ENCODE measurements around the gene ZNF791. TPM values are rescaled to one million over a fixed set of nuclear protein-coding genes. Genes with fewer than 3 reads are reported as not detected.

The ZNF791 gene
- total and polyA plus RNA-seq, 2 experiments from 2014 or later: 12.2 to 15.3 TPM

DNA sequence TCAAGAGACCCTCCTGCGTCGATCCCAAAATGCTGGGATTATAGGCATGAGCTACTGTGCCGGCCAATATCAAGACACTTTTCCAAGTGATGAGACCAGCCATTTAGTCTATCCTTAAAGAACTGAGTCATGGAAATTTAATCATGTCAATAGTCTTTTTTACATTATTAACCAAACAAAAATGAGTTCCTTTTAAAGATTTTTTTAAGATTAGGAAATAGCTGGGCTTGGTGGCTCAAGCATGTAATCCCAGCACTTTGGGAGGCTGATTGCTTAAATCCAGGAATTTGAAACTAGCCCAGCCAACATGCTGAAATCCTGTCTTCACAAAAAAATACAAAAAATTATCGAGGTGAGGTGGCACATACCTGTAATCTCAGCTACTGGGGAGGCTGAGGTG lies 42.8 kb upstream of the ZNF791 start:
- H3K36me3 Mint-ChIP-seq (ENCODE audit: low read depth): no peaks in the 10 kb centered on the region; the same call in 2 of the 3 replicates
- no peak for TF ChIP-seq NANOG (IDR thresholded peaks at IDR 0.05; ENCODE audit: borderline replicate concordance)
- TF ChIP-seq ZNF331 (CRISPR knock-in tag; IDR thresholded peaks at IDR 0.05; ENCODE audit: low read depth): no peak
- no peak for TF ChIP-seq EZH2phosphoT487 (IDR thresholded peaks at IDR 0.05; ENCODE audit: unreplicated experiment)
- TF ChIP-seq CTCF (conservative IDR thresholded peaks at IDR 0.05; ENCODE audit: low read depth in 2 of 2): no peak
- no peak for TF ChIP-seq ZNF462 (CRISPR knock-in tag; IDR thresholded peaks at IDR 0.05)
- TF ChIP-seq POLR2AphosphoS5 (IDR thresholded peaks at IDR 0.05; ENCODE audit: low read depth): no peak
- no peak for TF ChIP-seq JUNB (IDR thresholded peaks at IDR 0.05; ENCODE audit: unreplicated experiment)
- Histone ChIP-seq H3K79me2 (replicated peaks; ENCODE audit: insufficient read depth) (no peaks in the 10 kb centered on the region), H2AFZ (no peak overlapping the region), H3K9me2 (ENCODE audit: insufficient read depth) (no peaks in the 10 kb centered on the region), H4K20me1 (replicated peaks; ENCODE audit: insufficient read depth) (no peaks in the 10 kb centered on the region), H3K4me3 (no peak overlapping the region), H3K4me1 (ENCODE audit: insufficient read depth) (peaks cover 7% of the 10 kb centered on the region; the same call in 1 of the 2 replicates), H3K27ac (ENCODE audit: low read depth) (no peak overlapping the region), H3K27me3 (ENCODE audit: insufficient read depth) (no peaks in the 10 kb centered on the region), H3K4me2 (no peak overlapping the region), H3F3A (replicated peaks; ENCODE audit: low read depth) (no peaks in the 10 kb centered on the region), H3K36me3 (ENCODE audit: insufficient read depth) (no peaks in the 10 kb centered on the region; the same call in 1 of the 2 replicates)
- H3K4me1 Mint-ChIP-seq: peaks cover 10% of the 10 kb centered on the region
- ATAC-seq: no peak
- H3K9me3 Mint-ChIP-seq: peaks cover 3% of the 10 kb centered on the region; the same call in 1 of the 3 replicates
- no peak for DNase-seq (ENCODE audit: low spot score)
- no peak overlapping the region for H3K4me3 Mint-ChIP-seq
- H3K27me3 Mint-ChIP-seq (ENCODE audit: insufficient read depth, low read depth, poor library complexity): peaks cover 5% of the 10 kb centered on the region
- H3K27ac Mint-ChIP-seq: no peak overlapping the region

All from GM23338 (cell line).